Measurements from ENCODE around the gene IGFBP5. TPM values are rescaled to one million over a fixed set of nuclear protein-coding genes. Genes with fewer than 3 reads are reported as not detected.
A peak's percentile ranks its signal among the peaks of the same experiment; 100 is the strongest.

IGFBP5 gene
- total RNA-seq, 2 donors from 2014 or later = not detected

DNA sequence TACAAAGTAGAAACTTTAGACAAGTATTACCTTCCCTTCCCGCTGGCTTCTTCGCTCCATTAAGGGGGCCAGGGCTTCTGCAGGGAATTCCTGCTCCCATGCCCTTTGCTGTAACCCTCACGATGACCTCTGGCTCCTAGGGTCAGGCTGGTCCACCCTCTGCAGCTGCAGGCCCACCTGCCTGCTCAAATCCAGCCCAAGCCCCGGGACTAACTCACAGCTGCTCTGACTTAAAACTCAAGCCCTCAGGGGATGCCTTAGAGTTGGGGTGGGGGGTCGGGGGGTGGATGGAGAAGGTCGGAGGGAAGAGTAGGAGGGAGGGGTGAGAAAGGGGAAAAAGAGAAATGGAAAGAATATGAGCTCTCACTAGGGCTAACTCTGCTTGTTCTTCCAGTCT, 4.9 kb downstream of the IGFBP5 start:
- DNase-seq = no peak
- H3K4me1 Mint-ChIP-seq = peaks cover 13% of the 10 kb centered on the region
- H3K27me3 Mint-ChIP-seq = peaks cover 79% of the 10 kb centered on the region
- peaks cover 4% of the 10 kb centered on the region for H3K36me3 Mint-ChIP-seq (ENCODE audit: low read depth)
- no peaks in the 10 kb centered on the region for H3K9me3 ChIP-seq (ENCODE audit: control insufficient read depth, low read length, poor library complexity, severe bottlenecking)
- no peak overlapping the region for H3K27ac Mint-ChIP-seq
- H3K4me3 Mint-ChIP-seq = no peak overlapping the region
- ATAC-seq = no peak

DNA sequence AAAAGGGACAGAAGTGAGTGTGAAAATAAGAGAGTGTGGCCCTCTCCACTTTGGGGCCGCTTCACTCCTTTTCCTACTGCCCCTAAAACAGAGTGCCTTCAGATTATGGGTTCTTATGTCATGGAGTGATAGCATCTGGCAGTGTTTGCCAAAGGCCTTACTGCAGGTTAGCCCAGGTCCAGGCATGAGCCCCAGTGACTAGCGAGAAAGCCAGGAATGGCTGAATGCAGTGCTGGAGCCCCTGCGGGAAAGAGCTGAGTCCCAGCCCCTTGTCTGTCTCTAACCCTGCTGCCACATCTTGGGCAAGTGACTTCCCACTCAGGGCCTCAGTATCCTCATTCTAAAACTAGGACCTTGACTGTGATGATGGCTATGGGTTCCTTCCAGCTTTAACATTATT, 6.0 kb downstream of the IGFBP5 start:
- H3K9me3 ChIP-seq (ENCODE audit: control insufficient read depth, low read length, poor library complexity, severe bottlenecking) = no peaks in the 10 kb centered on the region
- H3K4me1 Mint-ChIP-seq = peaks cover 13% of the 10 kb centered on the region
- H3K27ac Mint-ChIP-seq = no peak overlapping the region
- H3K36me3 Mint-ChIP-seq (ENCODE audit: low read depth) = peaks cover 4% of the 10 kb centered on the region
- peaks cover 78% of the 10 kb centered on the region for H3K27me3 Mint-ChIP-seq
- no peak overlapping the region for H3K4me3 Mint-ChIP-seq
- DNase-seq (no peak), ATAC-seq (no peak)

DNA sequence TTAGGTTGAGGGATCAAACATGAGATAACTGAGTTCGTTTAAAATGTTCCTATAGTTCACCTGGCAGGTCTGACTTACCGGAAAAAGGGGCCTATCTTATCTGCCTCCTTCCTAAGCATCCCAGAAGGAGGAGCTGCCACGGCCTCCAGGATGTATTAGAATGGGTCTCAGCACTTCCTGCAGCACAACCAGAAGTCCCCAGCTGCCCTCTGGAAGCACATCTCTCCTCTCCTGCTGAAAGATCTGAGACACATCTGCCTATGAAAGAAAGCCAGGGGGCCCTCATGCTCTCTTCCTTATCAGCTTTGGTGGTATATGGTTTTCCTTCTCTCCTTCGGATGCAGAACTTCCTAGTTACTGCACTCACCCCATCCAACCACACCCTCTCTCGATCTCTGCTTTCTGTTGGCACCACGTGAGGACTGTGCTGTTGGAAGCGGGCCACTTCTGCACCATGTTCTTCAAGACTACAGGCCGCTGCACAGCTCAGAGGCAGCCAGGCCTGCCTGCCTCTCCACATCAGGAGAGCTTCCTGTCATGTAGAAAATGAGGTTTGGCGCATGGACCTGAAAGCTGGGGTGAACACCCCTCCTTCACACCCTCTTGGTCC, 6.5 kb downstream of the IGFBP5 start:
- Mint-ChIP-seq H3K36me3 (ENCODE audit: low read depth) (peaks cover 4% of the 10 kb centered on the region), H3K27ac (no peak overlapping the region), H3K27me3 (peaks cover 80% of the 10 kb centered on the region), H3K4me3 (no peak overlapping the region), H3K4me1 (peaks cover 13% of the 10 kb centered on the region)
- DNase-seq (no peak), ATAC-seq (no peak)
- H3K9me3 ChIP-seq (ENCODE audit: control insufficient read depth, low read length, poor library complexity, severe bottlenecking) = no peaks in the 10 kb centered on the region

DNA sequence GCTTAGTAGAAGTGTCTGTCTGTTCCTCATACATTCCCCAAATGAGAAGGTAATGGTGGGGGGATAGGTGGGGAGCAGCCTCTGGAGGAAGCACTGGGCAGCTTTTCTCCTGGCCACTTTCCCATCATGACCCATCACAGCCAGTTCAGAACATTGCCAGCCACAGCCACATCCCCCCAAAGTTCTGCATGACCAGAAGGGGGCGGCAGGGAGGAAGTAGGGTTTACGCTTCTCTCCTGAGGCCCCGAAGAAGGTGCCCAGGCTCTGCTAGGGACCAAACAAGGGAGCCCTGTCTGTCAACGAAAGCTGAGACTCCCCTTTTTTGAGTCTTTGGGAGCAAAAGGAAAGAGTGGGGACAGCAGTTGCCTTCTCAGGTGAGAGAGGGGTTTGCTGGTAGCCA, 7.7 kb downstream of the IGFBP5 start:
- H3K9me3 ChIP-seq (ENCODE audit: control insufficient read depth, low read length, poor library complexity, severe bottlenecking) = no peaks in the 10 kb centered on the region
- peaks cover 8% of the 10 kb centered on the region for H3K4me1 Mint-ChIP-seq
- no peak for ATAC-seq
- peaks cover 4% of the 10 kb centered on the region for H3K36me3 Mint-ChIP-seq (ENCODE audit: low read depth)
- peaks cover 81% of the 10 kb centered on the region for H3K27me3 Mint-ChIP-seq
- H3K27ac Mint-ChIP-seq = no peak overlapping the region
- DNase-seq = no peak
- H3K4me3 Mint-ChIP-seq = no peak overlapping the region

DNA sequence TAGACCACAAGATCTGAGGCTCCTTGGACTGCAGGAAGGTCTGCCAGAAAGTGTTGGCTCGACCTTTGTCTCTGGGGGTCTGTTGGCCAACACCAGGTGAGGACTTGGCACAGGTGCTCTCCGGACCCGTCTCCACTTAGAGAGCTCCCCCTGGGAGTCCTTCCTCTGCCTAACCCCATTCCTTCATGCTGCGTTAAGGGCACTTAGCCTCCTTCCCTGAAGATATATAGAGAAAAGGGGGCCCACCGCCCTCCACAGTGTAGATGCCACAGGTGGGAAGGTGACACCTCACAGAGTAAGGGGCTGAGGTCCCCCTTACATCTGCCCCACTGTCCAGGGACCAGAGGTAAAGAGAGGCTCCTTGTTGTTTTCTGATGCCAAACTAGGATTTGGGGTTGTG, 8.2 kb downstream of the IGFBP5 start:
- Mint-ChIP-seq H3K4me1 (peaks cover 7% of the 10 kb centered on the region), H3K27me3 (peaks cover 79% of the 10 kb centered on the region)

DNA sequence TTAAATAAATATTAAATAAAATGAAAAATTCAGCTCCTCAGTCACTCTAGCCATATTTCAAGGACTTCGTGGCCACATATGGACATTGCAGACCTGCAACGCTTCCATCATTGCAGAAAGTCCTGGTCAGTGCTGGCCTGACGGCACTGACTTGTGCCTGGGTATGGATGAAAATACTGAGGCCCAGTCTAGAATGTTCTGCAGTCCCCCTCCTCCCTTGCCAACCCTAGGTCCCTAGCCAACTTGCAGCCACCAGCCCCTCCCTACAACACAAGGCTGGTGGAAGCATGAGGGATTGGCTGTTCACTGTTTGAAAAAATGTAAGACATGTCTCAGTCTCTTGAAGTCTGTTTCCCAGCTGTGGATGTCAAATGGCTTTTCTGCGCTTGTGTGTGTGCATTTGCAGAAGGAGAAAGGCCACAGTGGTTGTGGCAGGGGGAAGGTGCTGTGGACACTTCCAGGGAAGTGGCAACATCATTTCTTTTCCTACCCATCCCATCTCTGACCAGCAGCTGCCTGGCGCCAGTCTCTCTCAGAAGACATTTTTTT, 9.9 kb downstream of the IGFBP5 start:
- ATAC-seq (no peak), DNase-seq (no peak)
- H3K9me3 ChIP-seq (ENCODE audit: control insufficient read depth, low read length, poor library complexity, severe bottlenecking) = no peaks in the 10 kb centered on the region
- Mint-ChIP-seq H3K27ac (no peak overlapping the region), H3K27me3 (peaks cover 81% of the 10 kb centered on the region), H3K4me3 (no peak overlapping the region), H3K4me1 (no peaks in the 10 kb centered on the region), H3K36me3 (ENCODE audit: low read depth) (no peaks in the 10 kb centered on the region)

More for the DNA sequence above, 8.2 kb downstream of the IGFBP5 start:
- no peak overlapping the region for H3K4me3 Mint-ChIP-seq
- ATAC-seq (no peak), DNase-seq (no peak)
- peaks cover 4% of the 10 kb centered on the region for H3K36me3 Mint-ChIP-seq (ENCODE audit: low read depth)
- no peaks in the 10 kb centered on the region for H3K9me3 ChIP-seq (ENCODE audit: control insufficient read depth, low read length, poor library complexity, severe bottlenecking)
- H3K27ac Mint-ChIP-seq = no peak overlapping the region

DNA sequence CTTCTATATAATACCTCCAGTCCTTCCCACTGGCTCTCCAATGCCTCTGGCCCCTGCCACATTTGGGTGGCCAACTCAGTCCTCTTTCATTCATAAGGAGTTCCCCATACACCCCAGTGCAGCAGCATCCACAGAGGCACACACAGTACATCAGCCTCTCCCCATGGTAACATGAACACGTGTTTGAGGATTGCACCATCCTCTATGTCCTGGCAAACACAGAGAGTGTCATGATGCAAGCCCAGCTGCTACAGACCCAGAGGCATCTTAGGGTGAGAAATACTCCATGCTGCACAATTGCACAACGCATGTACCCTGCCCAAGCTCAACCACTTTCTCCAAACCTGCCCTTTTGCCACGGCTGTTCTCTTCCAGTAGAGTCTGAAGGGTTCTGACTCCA, 11.5 kb downstream of the IGFBP5 start:
- no peaks in the 10 kb centered on the region for H3K9me3 ChIP-seq (ENCODE audit: control insufficient read depth, low read length, poor library complexity, severe bottlenecking)
- peak overlapping the region; percentile 39 for H3K27ac Mint-ChIP-seq
- peaks cover 80% of the 10 kb centered on the region for H3K27me3 Mint-ChIP-seq
- no peaks in the 10 kb centered on the region for H3K36me3 Mint-ChIP-seq (ENCODE audit: low read depth)
- H3K4me1 Mint-ChIP-seq = peaks cover 5% of the 10 kb centered on the region
- DNase-seq (no peak), ATAC-seq (no peak)
- H3K4me3 Mint-ChIP-seq = no peak overlapping the region

DNA sequence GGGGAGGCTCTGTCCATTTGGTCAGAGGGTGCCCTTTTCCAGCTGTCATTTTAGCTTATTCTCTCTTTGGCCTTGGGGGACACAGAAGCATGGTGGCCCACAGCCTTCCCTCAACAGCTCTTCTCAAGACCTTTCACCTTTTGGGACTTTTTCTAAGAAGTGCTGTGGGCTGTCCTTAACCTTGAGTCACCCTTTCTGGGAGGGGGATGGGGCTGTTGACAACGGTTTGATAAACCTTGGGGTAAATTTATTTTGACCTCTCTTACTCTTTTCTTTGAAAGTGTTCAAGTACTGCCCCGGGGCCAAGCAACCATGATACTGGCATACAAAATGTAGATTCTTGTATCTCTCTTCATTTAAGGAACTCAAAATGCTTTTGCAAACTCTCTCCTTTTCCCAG, 13.7 kb downstream of the IGFBP5 start:
- peaks cover 80% of the 10 kb centered on the region for H3K27me3 Mint-ChIP-seq
- DNase-seq = no peak
- H3K27ac Mint-ChIP-seq = no peak overlapping the region

DNA sequence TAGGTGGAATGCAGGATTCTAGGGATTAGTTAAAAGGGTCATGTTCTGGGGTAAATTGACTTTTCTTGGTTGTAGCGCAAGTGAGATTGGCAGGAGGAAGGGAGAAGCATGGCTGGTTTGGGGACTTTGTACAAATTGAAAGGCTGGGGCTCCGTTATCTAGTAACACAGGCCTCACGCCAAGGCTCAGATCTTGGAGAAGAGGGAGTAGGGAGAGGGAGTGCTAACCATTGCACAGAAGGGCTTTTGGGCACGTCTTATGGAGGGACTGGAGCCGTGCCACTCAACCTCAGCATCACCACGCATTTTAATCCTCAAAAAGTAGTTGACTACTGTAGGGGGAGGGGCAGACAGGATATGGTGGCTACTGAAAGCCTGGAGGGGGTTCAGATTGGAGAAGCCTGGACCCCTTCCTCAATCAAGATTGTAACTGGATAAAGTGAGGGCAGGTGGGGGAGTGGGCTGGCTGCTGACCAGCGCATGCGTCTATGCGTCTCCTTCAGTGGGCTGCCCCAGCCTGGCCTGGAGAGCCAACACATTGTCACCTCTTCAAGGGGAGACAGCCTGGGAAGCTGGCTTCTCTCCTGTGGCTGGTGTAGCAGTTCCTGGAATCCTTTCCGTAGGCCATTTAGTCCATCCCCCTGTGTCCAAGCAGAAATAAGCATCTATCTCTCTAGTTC, 14.3 kb downstream of the IGFBP5 start:
- Mint-ChIP-seq H3K27me3 (peaks cover 82% of the 10 kb centered on the region), H3K4me3 (no peak overlapping the region), H3K36me3 (ENCODE audit: low read depth) (no peaks in the 10 kb centered on the region), H3K4me1 (peaks cover 5% of the 10 kb centered on the region), H3K27ac (no peak overlapping the region)
- DNase-seq (no peak), ATAC-seq (no peak)
- H3K9me3 ChIP-seq (ENCODE audit: control insufficient read depth, low read length, poor library complexity, severe bottlenecking) = no peaks in the 10 kb centered on the region

More for the DNA sequence above, 13.7 kb downstream of the IGFBP5 start:
- H3K36me3 Mint-ChIP-seq (ENCODE audit: low read depth) = no peaks in the 10 kb centered on the region
- no peak for ATAC-seq
- no peaks in the 10 kb centered on the region for H3K9me3 ChIP-seq (ENCODE audit: control insufficient read depth, low read length, poor library complexity, severe bottlenecking)
- no peak overlapping the region for H3K4me3 Mint-ChIP-seq
- H3K4me1 Mint-ChIP-seq = peaks cover 5% of the 10 kb centered on the region

DNA sequence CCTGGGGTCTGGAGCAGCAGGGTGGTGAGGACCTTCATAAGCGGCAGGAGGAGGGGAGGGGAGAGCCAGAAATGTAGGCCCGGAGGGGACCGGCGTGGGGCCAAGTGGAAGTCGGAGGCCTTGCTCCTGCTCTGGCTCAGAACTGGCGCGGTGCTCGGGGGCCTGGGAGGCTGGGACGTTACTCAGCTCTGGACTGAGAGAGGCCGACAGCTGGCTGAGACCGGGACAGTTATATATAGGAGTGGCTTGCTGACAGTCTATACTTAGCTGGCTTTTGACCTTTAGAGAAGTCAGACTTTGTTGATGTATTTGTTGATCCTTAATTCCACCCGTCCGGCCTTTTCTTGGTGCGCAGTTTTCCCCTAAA, 15.7 kb downstream of the IGFBP5 start:
- H3K9me3 ChIP-seq (ENCODE audit: control insufficient read depth, low read length, poor library complexity, severe bottlenecking) = no peaks in the 10 kb centered on the region
- no peak for ATAC-seq
- H3K4me3 Mint-ChIP-seq = no peak overlapping the region
- no peak for DNase-seq
- H3K27me3 Mint-ChIP-seq = peaks cover 86% of the 10 kb centered on the region
- H3K36me3 Mint-ChIP-seq (ENCODE audit: low read depth) = no peaks in the 10 kb centered on the region
- no peak overlapping the region for H3K27ac Mint-ChIP-seq
- peaks cover 5% of the 10 kb centered on the region for H3K4me1 Mint-ChIP-seq

DNA sequence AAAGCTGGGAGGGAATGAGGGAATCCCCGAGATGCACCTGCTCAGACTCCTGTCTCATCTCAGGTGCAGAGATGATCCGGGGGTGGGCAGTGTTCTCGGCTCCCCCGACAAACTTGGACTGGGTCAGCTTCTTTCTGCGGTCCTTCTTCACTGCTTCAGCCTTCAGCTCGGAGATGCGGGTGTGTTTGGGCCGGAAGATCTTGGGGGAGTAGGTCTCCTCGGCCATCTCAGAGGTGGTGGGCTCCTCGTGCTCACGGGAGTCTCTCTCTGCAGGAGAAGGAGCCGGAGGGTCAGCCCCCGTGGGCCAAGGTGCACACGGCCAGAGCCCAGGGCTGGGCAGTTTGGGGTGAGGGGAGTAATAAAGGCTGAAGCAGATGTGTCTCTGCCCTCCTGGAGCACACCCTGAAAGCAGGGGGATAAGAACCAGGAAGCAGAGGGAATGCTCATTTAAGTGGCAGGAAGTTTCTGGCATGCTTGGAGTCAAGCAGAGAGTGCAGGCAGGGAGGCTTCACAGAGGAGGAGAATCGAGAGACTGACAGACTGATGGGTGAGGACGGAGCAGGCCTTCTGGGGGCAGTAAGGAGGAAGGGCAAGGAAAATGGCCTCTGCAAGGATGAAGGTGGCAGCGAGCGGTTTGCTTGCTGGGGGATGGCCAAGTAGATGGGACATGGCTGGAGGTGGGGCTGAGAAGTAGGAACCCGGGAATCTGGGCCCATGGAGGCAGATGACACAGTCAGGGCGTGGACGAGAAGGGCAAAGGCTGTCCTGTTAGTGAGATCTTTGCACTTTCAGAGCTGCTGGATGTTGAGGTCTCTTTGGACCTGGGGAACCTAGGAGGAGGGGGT, 16.3 kb downstream of the IGFBP5 start:
- peaks cover 84% of the 10 kb centered on the region for H3K27me3 Mint-ChIP-seq
- no peak for DNase-seq
- no peak overlapping the region for H3K4me3 Mint-ChIP-seq
- H3K9me3 ChIP-seq (ENCODE audit: control insufficient read depth, low read length, poor library complexity, severe bottlenecking) = no peaks in the 10 kb centered on the region
- peaks cover 5% of the 10 kb centered on the region for H3K4me1 Mint-ChIP-seq
- no peak for ATAC-seq
- H3K36me3 Mint-ChIP-seq (ENCODE audit: low read depth) = no peaks in the 10 kb centered on the region
- H3K27ac Mint-ChIP-seq = no peak overlapping the region

DNA sequence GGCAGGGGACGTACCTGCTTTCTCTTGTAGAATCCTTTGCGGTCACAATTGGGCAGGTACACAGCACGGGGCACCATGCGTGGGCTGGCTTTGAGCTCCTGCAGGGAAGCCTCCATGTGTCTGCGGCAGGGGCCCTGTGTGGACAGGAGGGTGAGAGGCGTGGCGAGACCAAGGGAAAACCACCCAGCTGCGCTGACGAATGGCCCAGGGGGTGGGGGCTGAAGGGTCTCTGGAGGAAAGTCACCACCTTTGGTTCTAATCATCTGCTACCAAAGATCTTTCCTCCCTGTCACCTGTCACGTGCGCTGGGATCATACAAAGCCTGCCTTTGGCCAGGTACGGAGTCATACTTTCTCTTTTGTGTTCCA, 17.3 kb downstream of the IGFBP5 start:
- Mint-ChIP-seq H3K27me3 (peaks cover 75% of the 10 kb centered on the region), H3K4me1 (peaks cover 5% of the 10 kb centered on the region), H3K4me3 (no peak overlapping the region), H3K27ac (no peak overlapping the region), H3K36me3 (ENCODE audit: low read depth) (no peaks in the 10 kb centered on the region)
- DNase-seq (no peak), ATAC-seq (no peak)
- no peaks in the 10 kb centered on the region for H3K9me3 ChIP-seq (ENCODE audit: control insufficient read depth, low read length, poor library complexity, severe bottlenecking)

DNA sequence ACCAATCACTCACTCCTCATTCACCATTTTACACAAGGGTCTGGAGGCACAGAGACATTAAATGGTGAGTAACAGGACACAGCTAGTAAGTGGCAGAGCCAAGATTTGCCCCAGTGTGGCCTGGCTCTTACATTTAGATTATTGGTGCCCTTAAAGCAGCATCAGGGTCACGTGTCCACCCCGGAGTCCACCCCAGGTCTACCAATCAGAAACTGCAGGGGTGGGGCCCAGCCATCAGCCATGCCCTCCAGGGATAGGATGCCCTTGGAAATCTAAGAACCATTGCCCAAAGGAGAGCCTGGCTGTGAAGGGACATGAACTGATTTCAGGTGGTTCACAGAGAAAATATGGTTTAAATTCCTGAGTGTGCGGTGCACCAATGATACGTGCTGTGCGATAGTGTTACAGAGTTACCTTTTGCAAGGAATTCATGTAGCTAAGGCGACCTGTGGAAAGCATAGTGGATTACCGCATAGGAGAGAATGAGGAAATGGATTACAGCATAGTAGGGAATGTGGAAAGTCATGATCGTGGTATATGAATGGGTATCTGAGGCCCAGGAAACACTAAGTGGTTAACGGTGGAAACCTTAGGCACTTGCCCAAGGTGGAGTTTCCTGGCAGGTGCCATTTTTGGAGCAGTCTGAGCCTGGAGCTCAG, 17.8 kb downstream of the IGFBP5 start:
- Mint-ChIP-seq H3K27ac (no peak overlapping the region), H3K27me3 (peaks cover 74% of the 10 kb centered on the region), H3K36me3 (ENCODE audit: low read depth) (no peaks in the 10 kb centered on the region), H3K4me3 (no peak overlapping the region), H3K4me1 (peaks cover 5% of the 10 kb centered on the region)
- no peak for ATAC-seq
- no peak for DNase-seq
- H3K9me3 ChIP-seq (ENCODE audit: control insufficient read depth, low read length, poor library complexity, severe bottlenecking) = no peaks in the 10 kb centered on the region

Data from T-helper 17 cell (primary cell).